Kidney (tissue), 14 donors: Measurements from ENCODE around the gene CBX2. TPM values are rescaled to one million over a fixed set of nuclear protein-coding genes. Genes with fewer than 3 reads are reported as not detected.

Source experiments
- DNase-seq, 5 donors: peaks; one replicate each; pipeline ENCODE4 v3.0.0-alpha.2; 2013 to 2020
- FAIRE-seq: peaks from 2 replicates; lab custom pipeline; 2012; peaks lifted over from hg19 to GRCh38; lab: Jason Lieb, UNC
- H3K27ac ChIP-seq, 2 donors: one replicate each; pipeline ENCODE4 v1.7.0; 2013; ENCODE audit warnings: low read depth in 2 of 2, low read length in 2 of 2, inconsistent platforms in 1 of 2
- H3K27me3 ChIP-seq: one replicate; pipeline ENCODE4 v1.7.1; 2013; ENCODE audit warnings: low read length, inconsistent platforms; ENCODE audit not compliant: control insufficient read depth, insufficient read depth
- H3K36me3 ChIP-seq, 3 donors: one replicate each; pipeline versions ENCODE4 v1.7.0 to v1.7.1; 2013; ENCODE audit warnings: low read length in 3 of 3, control low read depth in 1 of 3, inconsistent platforms in 1 of 3; ENCODE audit not compliant: insufficient read depth in 3 of 3, control insufficient read depth in 2 of 3
- H3K4me1 ChIP-seq, 3 donors: one replicate each; pipeline versions ENCODE4 v1.7.0 to v1.7.1; 2013; ENCODE audit warnings: low read length in 3 of 3, inconsistent platforms in 1 of 3, low read depth in 1 of 3; ENCODE audit not compliant: control insufficient read depth in 2 of 3, insufficient read depth in 2 of 3
- H3K4me3 ChIP-seq, 3 donors: one replicate each; pipeline versions ENCODE4 v1.7.0 to v1.8.1; 2013; ENCODE audit warnings: low read length in 3 of 3, control low read depth in 1 of 3, inconsistent platforms in 1 of 3
- H3K9ac ChIP-seq, 3 donors: one replicate each; pipeline versions ENCODE4 v1.7.0 to v1.7.1; 2013; ENCODE audit warnings: low read length in 3 of 3, control low read depth in 1 of 3, inconsistent platforms in 1 of 3
- H3K9me3 ChIP-seq, 3 donors: one replicate each; pipeline versions ENCODE4 v1.7.0 to v1.7.1; 2013; ENCODE audit warnings: low read length in 3 of 3, control low read depth in 1 of 3, inconsistent platforms in 1 of 3; ENCODE audit not compliant: control insufficient read depth in 2 of 3, insufficient read depth in 1 of 3
- CTCF ChIP-seq: IDR thresholded peaks from 3 replicates; pipeline ENCODE4 v1.5.1; 2012; ENCODE audit warnings: mild to moderate bottlenecking, moderate library complexity, borderline replicate concordance; ENCODE audit not compliant: insufficient read depth; ENCODE audit errors: extremely low read depth
- intact Hi-C: fragments of 100-400 bp; cut with DNase I; formaldehyde crosslinking; loops from one replicate; pipeline ENCODE4 v1.11.1; 2022
- polyA plus RNA-seq: library from polyadenylated mRNA; stranded (reverse); fragments of 350-450 nt; fragmentation: Illumina TruSeq; extraction: RNeasy Lipid Tissue Mini Kit (QIAGEN cat#74804); gene quantifications from one replicate; pipeline ENCODE4 v1.2.3, GENCODE V29; 2014; ENCODE audit warnings: low read depth, low replicate concordance; ENCODE audit not compliant: insufficient read depth
- total RNA-seq: library from RNA; stranded (reverse); fragmentation: NEBNext Ultra II Directional; extraction: Animal tissue kit (Norgen Biotek cat#: 25700); gene quantifications from one replicate; pipeline ENCODE4 v1.2.1, GENCODE V29; 2021
- donor health status: control.
- donor health status: control.
- donor health status: control.
- donor health status: control.
- donor health status: control.
- donor health status: DM: yes; HTN: yes; CAD: no.
- donor health status: Normal renal cell carcinoma (clear cell type).

CBX2 gene
- total and polyA plus RNA-seq, 2 donors from 2014 or later, result 2.2 to 3.5 TPM

- Histone ChIP-seq H3K36me3 (peaks cover 0 to 2% (median 0%) of the 10 kb centered on the region in 3 donors), H3K9ac (no peak overlapping the region), H3K27me3 (peaks cover 32% of the 10 kb centered on the region), H3K4me3 (peak overlapping the region in 1 of 3 donors; percentile 29), H3K9me3 (no peaks in the 10 kb centered on the region), H3K27ac (no peak overlapping the region), H3K4me1 (peaks cover 2 to 19% (median 7%) of the 10 kb centered on the region in 3 donors)
- TF ChIP-seq CTCF, result no peak
- intact Hi-C loops, result no loop called here
- DNase-seq, result peak; percentile 48 to 93 (median 76)
- no peak for FAIRE-seq
Measured at GRCh38 chr17:79797492-79798298, 19.7 kb downstream of the CBX2 start.

GRCh38 chr17:79798299-79799173 is 20.6 kb downstream of the CBX2 start:
- no peak overlapping the region for H3K27ac ChIP-seq

DNA sequence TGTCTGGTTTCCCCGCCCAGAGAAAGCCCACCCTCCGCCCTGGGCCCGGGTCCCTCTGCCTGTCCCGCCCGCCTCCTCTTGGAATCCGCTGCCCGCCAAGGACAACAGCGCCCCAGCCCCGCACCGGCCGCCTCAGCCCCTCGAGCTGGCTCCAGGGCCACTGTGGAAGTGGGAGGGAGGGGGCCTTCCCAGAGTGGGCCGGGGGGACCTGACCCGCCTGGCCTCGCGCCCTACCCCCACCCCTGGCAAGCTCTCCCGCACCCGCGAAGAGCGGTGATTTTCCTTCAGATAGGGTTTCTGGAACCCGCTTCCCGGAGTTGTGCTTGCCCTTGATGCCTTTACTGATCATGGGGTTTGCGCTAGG is 21.2 kb downstream of the CBX2 start:
- intact Hi-C loops, result no loop called here
- H3K4me1 ChIP-seq, result peaks cover 0 to 19% (median 7%) of the 10 kb centered on the region in 3 donors
- H3K36me3 ChIP-seq, result peaks cover 0 to 2% (median 0%) of the 10 kb centered on the region in 3 donors
- TF ChIP-seq CTCF, result no peak
- no peak overlapping the region for H3K4me3 ChIP-seq
- H3K27ac ChIP-seq, result no peak overlapping the region
- H3K27me3 ChIP-seq, result peaks cover 43% of the 10 kb centered on the region
- no peak overlapping the region for H3K9ac ChIP-seq
- FAIRE-seq (no peak), DNase-seq (peak in 1 of 5 donors; percentile 70)
- H3K9me3 ChIP-seq, result no peaks in the 10 kb centered on the region

More at GRCh38 chr17:79798299-79799173, 20.6 kb downstream of the CBX2 start:
- Histone ChIP-seq H3K9ac (no peak overlapping the region), H3K36me3 (peaks cover 0 to 2% (median 0%) of the 10 kb centered on the region in 3 donors), H3K4me3 (no peak overlapping the region), H3K9me3 (no peaks in the 10 kb centered on the region), H3K27me3 (peaks cover 37% of the 10 kb centered on the region), H3K4me1 (peaks cover 2 to 19% (median 7%) of the 10 kb centered on the region in 3 donors)
- intact Hi-C loops, result no loop called here
- FAIRE-seq (no peak), DNase-seq (peak; percentile 69 to 85 (median 76))
- TF ChIP-seq CTCF, result no peak
